Stimulated activated naive CD8-positive, alpha-beta T cell treated with anti-CD3 and anti-CD28 coated beads, Interleukin-15, Interleukin-2, amounts not matched to agents 100 ng/mL and 50 ng/mL, for 24 hours (primary cell): Measurements from ENCODE around the gene TMX3.
A peak's percentile ranks its signal among the peaks of the same experiment; 100 is the strongest.

ENCODE experiments used
- H3K27ac Mint-ChIP-seq: one replicate; pipeline ENCODE4 v1.8.0; 2021; ENCODE audit warnings: mild to moderate bottlenecking, mixed read lengths
- H3K27me3 Mint-ChIP-seq: one replicate; pipeline ENCODE4 v1.8.0; 2021; ENCODE audit warnings: mixed read lengths
- H3K36me3 Mint-ChIP-seq: one replicate; pipeline ENCODE4 v1.8.0; 2021; ENCODE audit warnings: low read depth, mixed read lengths
- H3K4me1 Mint-ChIP-seq: one replicate; pipeline ENCODE4 v1.8.0; 2021; ENCODE audit warnings: low read depth, mixed read lengths
- H3K4me3 Mint-ChIP-seq: one replicate; pipeline ENCODE4 v1.8.0; 2021; ENCODE audit warnings: mild to moderate bottlenecking, mixed read lengths
- H3K9me3 Mint-ChIP-seq: one replicate; pipeline ENCODE4 v1.8.0; 2021; ENCODE audit warnings: mixed read lengths

The TMX3 gene

GRCh38 chr18:68724021-68724420 is 9.1 kb upstream of the TMX3 start:
- peaks cover 31% of the 10 kb centered on the region for H3K4me1 Mint-ChIP-seq
- no peak overlapping the region for H3K4me3 Mint-ChIP-seq
- no peaks in the 10 kb centered on the region for H3K27me3 Mint-ChIP-seq
- H3K27ac Mint-ChIP-seq: no peak overlapping the region
- H3K36me3 Mint-ChIP-seq: peaks cover 10% of the 10 kb centered on the region
- no peaks in the 10 kb centered on the region for H3K9me3 Mint-ChIP-seq

GRCh38 chr18:68723539-68723938 is 8.6 kb upstream of the TMX3 start:
- no peaks in the 10 kb centered on the region for H3K27me3 Mint-ChIP-seq
- no peak overlapping the region for H3K27ac Mint-ChIP-seq
- peaks cover 31% of the 10 kb centered on the region for H3K4me1 Mint-ChIP-seq
- no peak overlapping the region for H3K4me3 Mint-ChIP-seq
- no peaks in the 10 kb centered on the region for H3K9me3 Mint-ChIP-seq
- peaks cover 10% of the 10 kb centered on the region for H3K36me3 Mint-ChIP-seq

DNA sequence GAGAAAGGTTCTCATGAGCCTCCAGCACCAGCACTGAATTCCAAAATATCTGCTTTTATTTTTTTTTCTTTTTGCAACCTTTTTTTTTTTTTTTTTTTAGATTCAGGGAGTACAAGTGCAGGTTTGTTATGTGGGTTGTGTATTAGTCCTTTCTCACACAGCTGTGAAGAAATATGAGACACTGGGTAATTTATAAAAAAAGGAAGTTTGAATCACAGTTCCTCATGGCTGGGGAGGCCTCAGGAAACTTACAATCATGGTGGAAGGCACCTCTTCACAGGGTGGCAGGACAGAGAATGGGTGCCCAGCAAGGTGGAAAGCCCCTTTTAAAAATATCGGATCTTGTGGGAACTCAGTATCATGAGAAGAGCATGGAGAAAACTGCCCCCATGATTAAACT is 7.9 kb upstream of the TMX3 start:
- Mint-ChIP-seq H3K4me1 (peaks cover 31% of the 10 kb centered on the region), H3K27ac (no peak overlapping the region), H3K9me3 (no peaks in the 10 kb centered on the region), H3K4me3 (no peak overlapping the region), H3K36me3 (peaks cover 11% of the 10 kb centered on the region), H3K27me3 (no peaks in the 10 kb centered on the region)

DNA sequence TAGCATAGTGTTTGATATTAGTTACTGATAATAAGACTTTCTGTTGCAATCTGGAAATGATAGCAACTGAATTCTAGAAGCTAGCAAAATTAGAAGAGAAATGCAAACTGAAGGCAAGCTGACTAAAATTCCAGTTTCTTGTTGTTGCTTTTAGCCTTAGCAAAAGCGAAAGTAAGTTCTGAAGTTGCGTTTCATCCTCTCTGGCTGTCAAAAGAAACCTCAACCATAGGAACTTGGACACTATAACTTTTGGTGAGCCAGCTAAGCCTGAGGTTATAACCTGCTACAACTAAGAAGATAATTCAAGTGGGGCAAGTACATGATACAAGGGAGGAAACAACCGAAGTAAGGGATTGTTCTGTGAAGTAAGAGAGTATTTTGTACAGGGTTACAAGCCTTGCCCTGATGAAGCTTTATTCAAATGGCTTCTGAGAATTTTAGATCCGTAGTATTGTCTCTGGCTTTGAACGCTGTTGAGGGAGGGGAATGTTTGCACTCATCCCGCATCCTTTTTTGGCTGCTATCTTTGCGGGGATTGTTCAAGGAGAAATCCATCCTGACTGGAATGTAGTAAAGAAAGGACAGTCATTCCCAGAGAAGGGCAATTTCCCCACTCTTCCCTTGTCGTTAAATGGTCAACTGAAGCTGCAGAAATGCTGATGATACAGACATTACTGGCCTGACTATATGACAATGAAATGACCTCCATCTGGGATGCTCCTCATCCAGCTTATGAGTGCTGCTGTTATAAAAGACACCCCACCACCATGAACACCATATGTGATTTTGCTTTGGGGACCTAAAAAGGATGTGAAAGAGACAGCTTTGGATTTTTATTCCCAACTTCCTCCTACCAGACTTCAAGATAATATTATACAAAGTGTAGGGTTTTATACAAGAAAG is 7.0 kb upstream of the TMX3 start:
- H3K9me3 Mint-ChIP-seq: no peaks in the 10 kb centered on the region
- peak overlapping the region; percentile 79 for H3K4me3 Mint-ChIP-seq
- peaks cover 13% of the 10 kb centered on the region for H3K36me3 Mint-ChIP-seq
- peaks cover 31% of the 10 kb centered on the region for H3K4me1 Mint-ChIP-seq
- H3K27me3 Mint-ChIP-seq: no peaks in the 10 kb centered on the region
- peak overlapping the region; percentile 76 for H3K27ac Mint-ChIP-seq

DNA sequence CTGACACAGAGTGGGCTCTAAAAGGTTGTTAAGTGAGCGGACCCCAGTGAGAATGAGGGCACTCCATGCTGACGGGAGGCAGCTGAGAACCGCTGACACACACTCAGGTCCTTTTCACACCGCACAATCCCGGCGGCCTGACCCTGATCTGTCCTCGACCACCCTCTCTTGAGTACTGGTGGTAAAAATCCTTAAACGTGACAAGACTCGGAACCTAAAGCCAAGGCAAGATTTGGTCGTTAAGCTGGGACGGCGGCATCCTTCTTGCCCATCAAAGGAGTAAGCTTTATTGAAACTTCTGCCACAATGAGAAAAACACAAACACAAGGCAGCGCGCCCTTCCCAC is 569 bp downstream of the TMX3 start:
- Mint-ChIP-seq H3K4me3 (peak overlapping the region; percentile 99), H3K36me3 (peaks cover 49% of the 10 kb centered on the region), H3K27ac (peak overlapping the region; percentile 96), H3K4me1 (peaks cover 50% of the 10 kb centered on the region), H3K27me3 (no peaks in the 10 kb centered on the region), H3K9me3 (no peaks in the 10 kb centered on the region)

DNA sequence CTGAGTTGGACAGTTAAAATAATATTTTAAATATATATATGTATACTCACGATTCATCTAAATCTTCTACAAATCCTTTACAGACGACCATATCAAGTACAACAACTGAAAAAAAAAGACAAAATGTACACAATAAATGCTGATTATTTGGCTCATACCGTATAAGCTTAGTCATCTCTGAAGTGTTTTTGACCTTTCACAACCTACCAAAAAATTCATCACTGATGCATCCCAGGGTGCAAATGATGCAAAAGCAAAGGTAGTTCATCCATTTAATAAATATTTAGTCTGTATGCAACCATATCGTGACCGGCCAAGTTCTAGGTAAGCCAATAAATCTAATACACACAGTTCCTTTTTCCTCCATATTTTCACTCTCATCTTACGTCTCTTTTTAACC is 1.1 kb downstream of the TMX3 start:
- Mint-ChIP-seq H3K27ac (peak overlapping the region; percentile 96), H3K4me1 (peaks cover 55% of the 10 kb centered on the region), H3K4me3 (peak overlapping the region; percentile 99), H3K9me3 (no peaks in the 10 kb centered on the region), H3K27me3 (no peaks in the 10 kb centered on the region), H3K36me3 (peaks cover 53% of the 10 kb centered on the region)

DNA sequence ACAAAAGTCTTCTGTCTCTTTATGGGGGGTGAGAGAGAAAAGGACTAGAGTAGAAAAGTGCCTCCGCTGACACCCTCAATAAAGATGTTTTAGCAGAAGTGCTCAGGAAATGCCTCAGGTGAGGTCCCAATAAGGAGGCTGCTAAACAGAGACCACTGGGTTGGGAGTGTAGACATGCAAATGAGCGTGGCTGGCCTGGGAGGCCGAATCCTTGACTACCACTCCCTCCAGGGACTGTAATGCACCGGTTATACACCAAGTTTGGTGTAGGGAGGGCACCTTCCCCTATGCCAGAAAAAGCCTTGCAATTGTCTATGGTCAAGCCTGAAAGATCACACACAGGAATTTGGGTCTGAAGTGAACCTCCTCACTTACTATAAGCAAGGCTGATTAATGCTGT is 1.8 kb downstream of the TMX3 start:
- Mint-ChIP-seq H3K4me3 (peak overlapping the region; percentile 99), H3K9me3 (no peaks in the 10 kb centered on the region), H3K36me3 (peaks cover 58% of the 10 kb centered on the region), H3K27ac (peak overlapping the region; percentile 52), H3K27me3 (no peaks in the 10 kb centered on the region), H3K4me1 (peaks cover 62% of the 10 kb centered on the region)

DNA sequence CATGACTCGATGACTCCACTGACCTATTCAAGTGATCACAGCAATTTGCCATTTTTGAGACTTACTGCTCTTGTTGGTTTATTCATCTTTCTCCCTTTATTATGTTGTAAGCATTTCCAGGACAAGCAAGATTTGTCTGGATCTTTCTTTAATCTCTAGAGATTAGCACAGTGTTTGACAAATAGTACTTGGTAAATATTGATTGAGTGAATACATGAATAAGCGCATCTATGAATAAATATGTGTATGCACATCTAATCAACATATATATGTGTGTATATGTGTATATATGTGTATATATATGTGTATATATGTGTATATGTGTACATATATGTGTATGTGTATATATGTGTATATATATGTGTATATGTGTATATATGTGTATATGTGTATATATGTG is 7.3 kb downstream of the TMX3 start:
- H3K36me3 Mint-ChIP-seq: peaks cover 85% of the 10 kb centered on the region
- no peak overlapping the region for H3K27ac Mint-ChIP-seq
- no peaks in the 10 kb centered on the region for H3K9me3 Mint-ChIP-seq
- peaks cover 58% of the 10 kb centered on the region for H3K4me1 Mint-ChIP-seq
- H3K27me3 Mint-ChIP-seq: no peaks in the 10 kb centered on the region
- H3K4me3 Mint-ChIP-seq: no peak overlapping the region

DNA sequence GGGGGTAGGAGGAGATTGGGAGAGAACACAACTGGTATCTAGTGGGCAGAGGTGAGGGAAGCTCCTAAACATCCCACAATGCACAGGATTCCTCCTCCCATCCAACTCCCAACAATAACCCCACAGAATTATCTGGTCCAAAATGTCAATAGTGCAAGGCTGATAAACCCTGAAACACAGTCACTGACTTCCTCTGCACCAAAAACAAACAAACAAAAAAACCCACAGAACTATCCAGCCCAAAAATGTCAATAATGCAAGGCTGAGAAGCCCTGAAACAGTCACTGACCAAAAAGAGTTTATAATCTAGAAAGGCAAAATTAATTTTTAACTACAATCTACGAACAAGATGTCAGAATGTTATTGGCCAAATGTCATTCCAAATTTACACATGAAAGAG is 9.8 kb downstream of the TMX3 start:
- no peak overlapping the region for H3K4me3 Mint-ChIP-seq
- peaks cover 82% of the 10 kb centered on the region for H3K36me3 Mint-ChIP-seq
- H3K4me1 Mint-ChIP-seq: peaks cover 47% of the 10 kb centered on the region
- no peaks in the 10 kb centered on the region for H3K27me3 Mint-ChIP-seq
- H3K9me3 Mint-ChIP-seq: no peaks in the 10 kb centered on the region
- no peak overlapping the region for H3K27ac Mint-ChIP-seq

DNA sequence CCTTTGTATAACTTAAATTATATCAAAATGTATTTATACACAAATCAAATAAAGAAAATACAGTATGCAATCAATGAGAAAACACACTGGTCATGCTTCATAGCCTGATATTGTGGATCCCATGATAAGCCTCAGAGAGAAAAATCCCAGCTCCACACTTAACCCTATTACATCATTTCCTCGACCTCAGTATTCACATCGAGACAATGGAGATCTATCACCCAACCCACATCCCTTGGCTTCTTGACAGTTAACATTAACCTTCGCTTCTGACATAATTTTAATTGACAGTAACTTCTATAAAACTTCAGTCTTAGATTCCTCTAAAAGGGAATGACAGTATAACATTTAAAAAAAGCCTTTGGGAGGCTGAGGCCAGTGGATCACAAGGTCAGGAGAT is 11.6 kb downstream of the TMX3 start:
- no peaks in the 10 kb centered on the region for H3K9me3 Mint-ChIP-seq
- peaks cover 82% of the 10 kb centered on the region for H3K36me3 Mint-ChIP-seq
- H3K27me3 Mint-ChIP-seq: no peaks in the 10 kb centered on the region
- no peak overlapping the region for H3K4me3 Mint-ChIP-seq
- H3K27ac Mint-ChIP-seq: no peak overlapping the region
- peaks cover 33% of the 10 kb centered on the region for H3K4me1 Mint-ChIP-seq

DNA sequence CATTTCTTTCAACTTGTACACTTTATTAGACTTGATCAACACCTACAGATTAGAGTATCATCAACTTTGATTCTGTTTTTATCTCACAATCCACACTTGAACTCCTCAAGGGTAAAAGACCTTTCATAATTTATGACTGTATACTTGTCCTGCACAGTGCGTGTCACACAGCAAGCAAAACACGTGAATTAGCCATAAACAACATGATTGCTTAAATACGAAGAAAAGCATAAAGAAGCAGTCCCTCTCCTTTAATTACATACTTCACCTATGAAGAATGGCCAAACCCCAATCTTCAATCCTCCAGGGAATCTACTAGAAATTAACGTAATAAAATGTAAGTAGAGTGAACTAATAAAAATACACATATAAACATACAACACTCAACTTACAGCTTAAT is 13.6 kb downstream of the TMX3 start:
- H3K27me3 Mint-ChIP-seq: no peaks in the 10 kb centered on the region
- peaks cover 81% of the 10 kb centered on the region for H3K36me3 Mint-ChIP-seq
- no peak overlapping the region for H3K4me3 Mint-ChIP-seq
- H3K27ac Mint-ChIP-seq: no peak overlapping the region
- no peaks in the 10 kb centered on the region for H3K9me3 Mint-ChIP-seq
- H3K4me1 Mint-ChIP-seq: peaks cover 22% of the 10 kb centered on the region

DNA sequence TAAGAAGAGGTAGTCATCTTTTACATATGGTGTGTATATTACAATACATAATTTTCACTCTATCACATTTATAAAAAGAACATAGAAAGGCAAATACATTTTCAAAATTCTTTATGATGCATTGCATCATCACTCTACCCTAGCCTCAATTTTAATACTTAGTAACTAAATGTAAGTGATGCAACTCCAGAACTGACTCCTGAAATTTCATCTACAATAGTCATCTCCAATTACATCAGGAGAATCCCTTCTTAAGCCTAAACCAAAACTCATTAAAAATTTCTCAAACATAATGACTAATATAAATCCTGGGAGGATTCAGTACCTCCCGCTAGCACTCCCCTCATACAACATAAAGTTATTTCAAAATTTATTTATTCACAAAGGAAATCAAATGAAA is 15.9 kb downstream of the TMX3 start:
- H3K4me1 Mint-ChIP-seq: peaks cover 8% of the 10 kb centered on the region
- H3K27ac Mint-ChIP-seq: no peak overlapping the region
- peaks cover 80% of the 10 kb centered on the region for H3K36me3 Mint-ChIP-seq
- no peaks in the 10 kb centered on the region for H3K27me3 Mint-ChIP-seq
- no peaks in the 10 kb centered on the region for H3K9me3 Mint-ChIP-seq
- H3K4me3 Mint-ChIP-seq: no peak overlapping the region

- Mint-ChIP-seq H3K27me3 (no peaks in the 10 kb centered on the region), H3K4me1 (no peaks in the 10 kb centered on the region), H3K36me3 (peaks cover 70% of the 10 kb centered on the region), H3K9me3 (no peaks in the 10 kb centered on the region), H3K4me3 (no peak overlapping the region), H3K27ac (no peak overlapping the region)
Observed at GRCh38 chr18:68696937-68697336, 18.0 kb downstream of the TMX3 start.

DNA sequence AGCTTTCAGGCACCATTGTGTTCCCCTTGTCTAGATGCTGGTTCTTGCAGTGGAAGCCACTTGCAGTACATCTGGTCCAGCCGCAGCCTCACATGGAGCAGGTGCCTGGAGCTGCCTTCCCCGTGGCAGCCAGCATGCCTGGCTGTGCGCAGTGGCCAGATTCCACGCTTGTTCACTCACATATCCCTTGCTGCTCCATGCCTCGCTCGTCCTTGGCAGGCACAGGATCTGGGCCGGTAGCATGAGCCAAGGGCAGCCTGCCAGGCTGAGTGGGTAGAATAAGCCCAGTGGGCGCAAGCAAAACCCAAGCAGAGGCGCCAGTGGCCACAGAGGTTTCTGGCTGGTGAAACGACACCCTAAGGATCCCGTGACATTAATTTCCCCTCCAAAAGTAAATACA is 20.6 kb downstream of the TMX3 start:
- Mint-ChIP-seq H3K36me3 (peaks cover 64% of the 10 kb centered on the region), H3K27me3 (no peaks in the 10 kb centered on the region), H3K9me3 (no peaks in the 10 kb centered on the region), H3K27ac (no peak overlapping the region), H3K4me1 (no peaks in the 10 kb centered on the region), H3K4me3 (no peak overlapping the region)

GRCh38 chr18:68693091-68693815 is 21.7 kb downstream of the TMX3 start:
- H3K4me3 Mint-ChIP-seq: no peak overlapping the region
- H3K4me1 Mint-ChIP-seq: no peaks in the 10 kb centered on the region
- no peaks in the 10 kb centered on the region for H3K9me3 Mint-ChIP-seq
- H3K36me3 Mint-ChIP-seq: peaks cover 58% of the 10 kb centered on the region
- no peaks in the 10 kb centered on the region for H3K27me3 Mint-ChIP-seq
- no peak overlapping the region for H3K27ac Mint-ChIP-seq
